HG03159 (cell line): Measurements from ENCODE around the gene HELT.

Source experiments
- ATAC-seq: cut with Tn5 transposase; IDR thresholded peaks from one replicate; pipeline ENCODE4 v1.9.1; 2021; ENCODE audit warnings: mild to moderate bottlenecking, moderate library complexity; ENCODE audit not compliant: unreplicated experiment

The HELT gene

GRCh38 chr4:185003596-185004351 lies 14.5 kb upstream of the HELT start:
- no peak for ATAC-seq

DNA sequence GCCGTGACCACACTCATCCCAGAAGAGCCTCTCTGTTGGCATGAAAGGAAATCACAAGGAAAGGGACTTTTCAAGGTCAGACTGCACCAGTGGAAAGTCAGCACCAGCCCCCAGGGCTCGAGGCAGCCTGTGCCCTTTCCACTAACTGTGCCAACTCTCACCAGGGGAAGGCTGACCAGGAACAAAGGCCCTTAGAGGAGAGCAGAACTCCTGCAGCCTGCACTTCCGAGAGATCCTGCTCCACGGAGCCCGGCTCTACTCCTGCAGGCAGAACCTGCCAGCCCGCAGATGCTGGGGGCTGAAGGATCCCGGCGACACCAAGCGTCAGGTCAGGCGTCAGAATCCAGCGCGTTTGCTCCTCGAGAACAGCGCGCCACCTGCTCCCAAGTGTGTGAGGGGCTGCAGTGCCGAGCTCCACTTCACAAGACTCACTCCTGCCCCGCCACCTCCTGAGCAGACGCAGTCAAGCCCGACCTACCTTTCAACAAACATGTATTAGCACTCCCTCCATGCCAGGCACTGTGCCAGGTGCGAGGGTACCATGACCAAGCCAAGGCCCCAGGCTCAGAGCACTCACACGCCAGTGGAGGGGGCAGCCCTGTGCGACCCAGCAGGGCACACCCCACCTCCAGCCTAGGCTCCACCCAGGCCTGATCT lies 13.6 kb upstream of the HELT start:
- peak; percentile 36 for ATAC-seq

DNA sequence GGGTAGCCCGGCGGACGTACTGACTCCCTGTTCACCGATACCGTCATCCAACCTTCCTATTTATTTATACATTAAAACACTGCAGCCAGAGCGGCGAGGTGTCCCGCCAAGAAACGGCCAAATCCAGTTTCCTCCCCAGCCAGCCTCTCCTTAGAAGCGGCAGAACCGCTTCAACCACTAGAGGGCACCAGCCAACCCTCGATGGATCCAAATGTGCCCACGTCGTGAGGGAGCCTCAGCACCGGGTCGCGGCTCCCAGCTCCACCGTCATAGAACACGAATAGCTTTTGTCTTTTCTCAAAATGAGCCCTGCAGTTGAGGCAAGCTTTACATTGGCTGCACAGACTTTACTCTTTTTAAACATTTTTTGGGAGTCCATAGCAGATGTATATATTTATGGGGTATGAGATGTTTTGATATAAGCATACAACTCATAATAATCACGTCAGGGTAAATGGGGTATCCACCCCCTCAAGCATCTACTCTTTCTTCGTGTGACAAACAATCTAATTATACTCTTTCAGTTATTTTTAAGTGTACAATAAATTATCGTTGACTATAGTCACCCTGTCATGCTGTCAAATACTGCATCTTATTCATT lies 13.0 kb upstream of the HELT start:
- peak; percentile 93 for ATAC-seq

- no peak for ATAC-seq
Measured at GRCh38 chr4:185011408-185011807, 6.9 kb upstream of the HELT start.

DNA sequence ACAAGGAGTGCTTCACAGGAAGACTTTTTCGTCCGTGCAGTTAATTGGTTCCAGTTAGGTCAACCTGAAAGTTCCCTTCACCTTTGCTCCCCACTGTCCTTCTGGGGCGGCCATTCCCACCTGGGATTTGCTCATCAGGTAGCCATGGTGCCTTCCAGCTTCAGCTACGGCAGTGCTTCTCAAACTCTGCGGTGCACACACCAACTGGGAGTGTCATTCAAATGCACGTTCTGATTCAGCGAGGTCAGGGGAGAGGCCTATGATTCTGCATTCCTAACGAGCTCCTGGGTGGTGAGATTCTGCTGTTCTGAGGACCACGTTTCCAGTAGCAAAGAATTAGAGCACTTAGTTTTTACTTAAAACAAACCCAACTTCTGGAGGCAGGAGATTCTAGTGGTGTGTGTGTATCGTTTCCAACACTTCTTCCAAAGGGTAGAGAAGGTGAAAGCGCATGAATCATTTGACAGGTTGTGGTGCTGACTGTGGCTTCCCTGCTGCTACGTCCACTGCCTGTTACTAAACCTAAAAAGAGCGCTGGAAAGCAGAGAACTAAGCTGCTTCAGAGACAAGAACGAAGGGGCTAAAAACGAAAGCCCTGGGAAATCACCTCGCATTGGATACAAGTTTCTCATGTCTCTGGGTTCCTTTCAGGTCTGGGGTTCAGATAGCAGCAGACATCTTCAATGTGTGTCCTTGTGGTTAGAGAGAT lies 4.7 kb upstream of the HELT start:
- ATAC-seq = no peak

DNA sequence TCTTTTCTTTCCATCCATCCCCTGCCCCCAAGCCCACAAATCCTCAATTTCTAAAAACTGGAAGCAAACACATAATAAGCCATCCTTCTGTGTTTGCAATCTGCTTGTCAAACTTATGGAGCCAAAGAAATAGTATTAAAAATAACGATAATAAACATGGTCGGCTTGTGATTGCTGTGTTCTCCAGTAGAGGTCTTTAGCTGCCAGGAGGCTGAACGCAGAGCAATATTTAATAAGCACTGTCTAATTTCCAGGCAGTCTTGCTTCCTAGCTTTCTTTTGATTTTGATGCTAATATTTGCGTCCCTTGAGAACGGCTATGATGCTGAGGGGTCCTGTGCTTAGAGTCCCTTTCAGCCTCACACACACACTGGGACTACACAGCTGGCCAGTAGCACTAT lies 3.2 kb upstream of the HELT start:
- no peak for ATAC-seq

DNA sequence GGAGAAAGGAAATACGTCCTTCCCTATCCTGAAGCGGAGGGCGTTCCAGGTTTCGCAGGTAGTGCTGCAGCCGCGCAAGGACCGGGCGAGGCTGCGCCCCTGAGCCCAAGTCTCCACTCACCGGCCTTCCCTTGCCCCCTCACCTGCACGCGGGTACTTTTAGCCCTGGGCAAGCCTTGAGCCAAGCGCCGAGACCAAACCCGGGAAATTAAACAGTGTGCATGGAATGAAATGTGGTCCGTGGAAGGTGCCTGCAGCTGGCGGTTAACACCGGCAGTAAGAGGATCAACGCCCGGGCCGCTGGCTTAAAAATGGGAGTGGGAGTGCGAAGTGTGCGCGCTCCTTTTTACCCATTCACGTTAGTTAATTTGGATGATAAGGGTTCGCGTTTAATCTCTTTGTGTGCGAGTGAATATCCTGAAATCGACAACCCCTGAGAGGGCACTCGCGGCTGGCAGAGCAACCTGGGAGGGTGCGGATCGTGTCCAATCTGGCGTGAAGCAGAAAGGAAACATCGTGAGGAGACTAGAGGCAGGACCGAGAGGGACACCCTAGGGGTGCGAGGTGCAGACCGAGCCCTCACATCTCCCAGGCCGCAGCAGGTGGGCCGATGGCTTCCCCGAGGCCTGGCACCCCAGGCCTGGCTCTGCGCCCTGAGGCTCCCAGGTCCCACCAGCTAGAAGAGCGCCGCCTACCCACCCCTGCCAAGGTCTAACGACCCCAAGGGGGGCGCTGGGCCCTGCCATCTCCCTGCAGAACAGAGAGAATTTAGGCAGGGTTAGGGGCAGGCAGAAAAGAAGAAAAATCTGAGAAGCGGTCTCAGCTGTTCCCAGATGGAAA lies 2.0 kb upstream of the HELT start:
- no peak for ATAC-seq

GRCh38 chr4:185016946-185017758 lies 1.1 kb upstream of the HELT start:
- ATAC-seq = no peak

GRCh38 chr4:185018834-185019455 lies 655 bp downstream of the HELT start:
- ATAC-seq = no peak

DNA sequence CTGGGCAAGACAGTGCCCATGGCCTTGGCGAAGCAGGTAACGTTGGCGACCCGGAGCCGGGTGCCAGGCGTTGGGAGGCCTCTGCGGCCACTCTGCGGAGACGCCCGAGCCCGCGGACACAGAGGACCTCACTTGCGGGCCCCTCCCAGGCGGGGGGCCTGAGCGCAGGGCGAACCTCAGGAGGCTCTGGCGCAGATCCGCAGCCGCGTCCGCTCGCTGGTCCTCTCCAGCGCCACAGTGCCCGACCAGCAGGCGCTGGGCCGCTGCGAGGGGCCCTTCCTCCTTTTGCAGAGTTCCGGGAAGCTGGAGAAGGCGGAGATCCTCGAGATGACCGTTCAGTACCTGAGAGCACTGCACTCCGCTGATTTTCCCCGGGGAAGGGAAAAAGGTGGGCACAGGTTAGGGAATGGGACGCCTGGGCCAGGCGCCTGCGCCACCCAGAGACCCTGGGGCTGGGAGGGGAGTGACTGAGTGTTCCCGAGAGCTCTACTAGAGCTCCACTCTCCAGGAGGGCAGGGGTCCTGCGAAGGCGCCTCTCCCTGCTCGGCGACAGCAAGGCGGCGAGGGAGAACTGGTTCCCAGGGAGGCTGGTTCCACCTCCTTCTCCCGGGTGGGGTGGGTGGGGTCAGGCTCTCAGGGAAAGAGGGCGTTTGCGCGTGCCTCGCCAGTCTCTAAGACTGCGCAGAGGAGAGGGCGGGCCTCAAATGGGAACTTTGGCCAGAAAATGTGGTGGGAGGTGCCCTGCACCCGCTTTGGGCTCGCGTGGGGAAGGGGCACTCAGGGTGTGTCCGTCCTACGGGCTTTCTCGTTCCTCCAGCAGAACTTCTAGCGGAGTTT lies 1.4 kb downstream of the HELT start:
- ATAC-seq = no peak

GRCh38 chr4:185020293-185020808 lies 2.1 kb downstream of the HELT start:
- no peak for ATAC-seq

DNA sequence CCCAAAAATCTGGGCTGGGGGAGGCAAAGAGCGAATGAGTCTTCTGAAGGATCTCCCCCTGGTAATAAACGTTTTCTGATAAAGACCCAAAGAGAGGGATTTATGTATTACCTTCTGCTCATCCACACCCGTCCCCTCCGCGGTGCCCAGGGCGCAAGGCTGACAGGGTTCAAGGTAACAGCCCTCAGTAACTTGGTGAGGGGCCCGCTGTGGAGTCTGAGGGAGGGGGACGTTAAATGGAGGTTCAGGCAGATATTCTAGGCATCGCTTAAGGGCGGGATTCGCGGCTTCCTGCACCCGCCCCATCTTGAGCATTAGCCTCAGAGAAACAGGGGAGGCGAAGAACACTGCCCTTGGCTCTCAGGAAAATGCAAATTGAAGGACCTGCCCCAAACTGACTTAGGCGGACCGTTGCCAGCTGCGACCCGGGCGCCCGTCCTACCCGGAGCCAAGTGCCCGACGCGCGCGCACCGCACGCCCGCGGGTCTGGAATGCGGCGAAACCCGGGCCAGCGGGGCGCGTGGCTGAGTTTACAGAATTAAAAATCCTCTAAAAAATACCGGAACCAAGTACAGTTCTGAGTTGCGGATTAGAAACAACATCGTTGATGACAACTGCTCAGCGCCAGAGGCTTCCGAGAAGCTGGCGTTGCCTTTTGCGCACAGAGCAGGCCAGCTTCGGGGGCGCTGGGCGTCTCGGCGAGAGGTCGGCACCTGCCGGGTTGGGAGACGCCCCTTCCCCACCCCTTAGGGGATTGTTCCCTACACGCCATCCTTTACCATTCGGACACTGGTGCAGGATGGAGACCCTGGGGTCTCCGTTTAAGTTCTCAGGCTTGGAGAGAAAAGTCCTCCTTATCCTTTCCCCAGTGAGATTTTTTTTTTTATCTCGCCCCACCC lies 2.8 kb downstream of the HELT start:
- no peak for ATAC-seq

DNA sequence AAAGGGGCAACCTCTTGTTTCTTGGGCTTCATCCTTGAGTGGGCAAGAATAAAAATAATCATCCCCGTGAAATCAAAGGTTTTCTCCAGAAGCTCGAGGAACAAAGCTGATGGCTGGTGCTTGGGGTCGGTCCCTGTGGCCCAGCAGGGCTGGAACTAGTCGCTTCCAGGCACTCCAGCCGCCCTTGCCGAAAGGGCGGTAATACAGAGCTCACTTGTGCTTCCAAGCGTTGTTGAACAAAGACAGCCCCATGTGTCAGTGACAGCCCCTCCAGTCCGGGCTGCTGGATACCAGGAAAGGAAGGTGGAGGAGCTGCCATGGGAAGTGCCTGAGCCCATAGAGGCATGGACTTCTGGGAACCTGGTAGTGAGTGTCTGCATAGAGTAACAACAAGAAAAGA lies 5.2 kb downstream of the HELT start:
- no peak for ATAC-seq

DNA sequence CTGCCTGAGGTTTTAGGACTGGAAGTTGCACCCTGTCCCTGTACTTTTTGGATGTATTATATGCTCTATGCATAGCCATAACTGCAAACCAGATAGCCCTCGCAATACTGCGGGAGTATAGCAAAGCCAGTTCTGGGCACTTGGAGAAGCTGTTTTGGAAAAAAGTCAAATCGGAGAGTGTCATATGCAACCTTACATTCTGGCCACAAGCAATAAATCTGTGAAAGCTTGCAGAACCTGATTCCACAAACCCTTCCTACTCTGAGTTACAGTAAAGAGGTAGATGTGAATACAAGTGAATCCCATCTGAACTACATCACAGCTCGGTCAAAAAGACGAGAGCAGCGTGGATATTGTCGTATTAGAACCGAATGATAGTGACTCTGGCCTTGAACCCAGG lies 10.3 kb downstream of the HELT start:
- no peak for ATAC-seq

GRCh38 chr4:185031611-185032010 lies 13.3 kb downstream of the HELT start:
- ATAC-seq = no peak

DNA sequence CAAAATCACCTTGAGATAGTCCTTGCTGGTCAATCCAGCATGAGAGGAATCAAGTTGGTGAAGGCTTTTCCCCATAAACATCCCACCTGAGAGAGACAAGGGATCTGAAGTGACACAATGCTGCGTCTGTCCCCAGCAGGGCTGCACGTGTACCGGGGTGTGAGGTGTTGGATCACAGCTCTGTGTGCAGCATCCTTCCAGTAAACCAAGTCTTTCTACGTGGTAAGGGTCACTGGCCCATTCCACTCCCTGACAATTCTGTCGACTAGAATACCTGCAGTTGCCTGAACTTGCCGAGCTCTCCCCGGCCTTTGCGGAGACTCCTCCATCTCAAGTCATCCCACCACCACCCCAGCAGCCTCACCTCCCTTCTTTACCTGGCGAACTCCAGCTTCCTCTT lies 14.8 kb downstream of the HELT start:
- ATAC-seq = no peak

DNA sequence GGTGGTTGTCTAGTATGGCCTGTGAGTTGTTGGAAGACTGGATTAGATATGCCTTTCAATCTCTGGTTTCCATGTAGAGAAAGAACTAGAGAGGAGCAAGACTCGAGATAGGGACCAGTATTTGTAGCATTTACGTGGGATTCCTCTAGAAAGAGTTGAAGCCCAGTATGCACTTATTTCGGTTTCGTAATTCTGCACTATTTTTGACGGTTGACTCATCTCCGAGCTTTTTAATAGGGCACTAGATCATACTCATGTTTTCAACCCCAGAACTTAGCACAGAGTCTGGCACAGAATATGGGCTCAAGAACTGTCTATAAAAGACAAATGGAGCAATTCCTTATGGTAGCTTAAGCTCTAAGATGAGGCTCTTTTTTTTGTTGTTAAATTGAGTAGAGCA lies 15.7 kb downstream of the HELT start:
- ATAC-seq = no peak
